Measurements from ENCODE around the gene IL1R1. TPM values are rescaled to one million over a fixed set of nuclear protein-coding genes. Genes with fewer than 3 reads are reported as not detected.

IL1R1 gene
- total RNA-seq, 1 donor from 2014 or later: 22.6 TPM

DNA sequence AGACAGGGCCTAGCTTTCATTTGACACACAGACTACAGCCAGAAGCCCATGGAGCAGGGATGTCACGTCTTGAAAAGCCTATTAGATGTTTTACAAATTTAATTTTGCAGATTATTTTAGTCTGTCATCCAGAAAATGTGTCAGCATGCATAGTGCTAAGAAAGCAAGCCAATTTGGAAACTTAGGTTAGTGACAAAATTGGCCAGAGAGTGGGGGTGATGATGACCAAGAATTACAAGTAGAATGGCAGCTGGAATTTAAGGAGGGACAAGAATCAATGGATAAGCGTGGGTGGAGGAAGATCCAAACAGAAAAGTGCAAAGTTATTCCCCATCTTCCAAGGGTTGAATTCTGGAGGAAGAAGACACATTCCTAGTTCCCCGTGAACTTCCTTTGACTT, 36.5 kb downstream of the IL1R1 start:
- peaks cover 42% of the 10 kb centered on the region for H3K36me3 ChIP-seq
- peak overlapping the region; percentile 44 for H3K27ac ChIP-seq (replicated peaks)
- H3K9me3 ChIP-seq (replicated peaks): no peaks in the 10 kb centered on the region
- peaks cover 11% of the 10 kb centered on the region for H3K27me3 ChIP-seq (ENCODE audit: low read depth)
- DNase-seq: no peak
- intact Hi-C loops (cut with micrococcal nuclease): no loop called here
- TF ChIP-seq, protein P1, sequence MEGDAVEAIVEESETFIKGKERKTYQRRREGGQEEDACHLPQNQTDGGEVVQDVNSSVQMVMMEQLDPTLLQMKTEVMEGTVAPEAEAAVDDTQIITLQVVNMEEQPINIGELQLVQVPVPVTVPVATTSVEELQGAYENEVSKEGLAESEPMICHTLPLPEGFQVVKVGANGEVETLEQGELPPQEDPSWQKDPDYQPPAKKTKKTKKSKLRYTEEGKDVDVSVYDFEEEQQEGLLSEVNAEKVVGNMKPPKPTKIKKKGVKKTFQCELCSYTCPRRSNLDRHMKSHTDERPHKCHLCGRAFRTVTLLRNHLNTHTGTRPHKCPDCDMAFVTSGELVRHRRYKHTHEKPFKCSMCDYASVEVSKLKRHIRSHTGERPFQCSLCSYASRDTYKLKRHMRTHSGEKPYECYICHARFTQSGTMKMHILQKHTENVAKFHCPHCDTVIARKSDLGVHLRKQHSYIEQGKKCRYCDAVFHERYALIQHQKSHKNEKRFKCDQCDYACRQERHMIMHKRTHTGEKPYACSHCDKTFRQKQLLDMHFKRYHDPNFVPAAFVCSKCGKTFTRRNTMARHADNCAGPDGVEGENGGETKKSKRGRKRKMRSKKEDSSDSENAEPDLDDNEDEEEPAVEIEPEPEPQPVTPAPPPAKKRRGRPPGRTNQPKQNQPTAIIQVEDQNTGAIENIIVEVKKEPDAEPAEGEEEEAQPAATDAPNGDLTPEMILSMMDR (IDR thresholded peaks at IDR 0.05; ENCODE audit: borderline replicate concordance): no peak
- H3K4me1 ChIP-seq: peaks cover 4% of the 10 kb centered on the region
- H3K4me3 ChIP-seq: no peak overlapping the region

DNA sequence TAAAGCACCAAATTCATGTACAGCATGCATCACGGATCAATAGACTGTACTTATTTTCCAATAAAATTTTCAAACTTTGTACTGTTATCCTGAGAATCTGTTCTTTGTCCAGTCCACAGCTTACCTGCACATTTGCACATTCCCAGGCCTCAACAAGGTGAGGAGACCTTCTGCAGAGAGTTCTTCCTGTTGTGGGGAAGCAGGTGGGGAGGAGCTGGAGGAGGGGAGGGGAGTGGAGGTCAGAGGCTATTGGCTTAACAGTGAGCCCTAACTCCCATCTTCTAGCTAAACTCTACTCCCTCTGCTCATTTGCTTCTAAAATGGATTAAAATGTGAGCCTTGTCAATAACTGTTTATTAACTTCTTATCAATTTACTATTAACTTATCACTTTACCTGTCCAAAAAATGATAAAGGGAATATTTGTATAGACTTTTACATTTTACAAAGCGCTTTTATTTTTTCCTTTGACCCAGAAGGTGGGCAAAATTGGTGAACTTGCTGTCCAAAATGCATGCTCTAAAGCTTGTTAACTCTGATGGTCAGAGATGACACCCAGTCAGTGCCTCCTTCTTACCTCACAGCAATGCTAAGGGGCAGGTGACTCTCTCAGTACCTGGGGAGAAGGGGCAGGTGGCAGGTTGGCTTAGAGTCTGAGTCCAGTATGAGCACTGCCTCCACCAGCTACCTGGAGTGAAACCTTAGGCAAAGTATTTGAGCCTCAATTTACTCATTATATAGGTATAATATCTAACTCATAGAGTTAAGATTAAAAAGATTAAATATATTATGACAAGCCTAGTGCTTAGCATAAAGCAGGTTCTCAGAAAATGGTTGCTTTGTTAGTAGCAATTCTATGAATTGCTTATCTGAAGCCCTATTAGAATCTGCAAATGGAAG, 37.5 kb downstream of the IL1R1 start:
- Histone ChIP-seq H3K27ac (replicated peaks) (no peak overlapping the region), H3K4me1 (peaks cover 4% of the 10 kb centered on the region), H3K27me3 (ENCODE audit: low read depth) (peaks cover 16% of the 10 kb centered on the region), H3K36me3 (peaks cover 32% of the 10 kb centered on the region), H3K4me3 (no peak overlapping the region), H3K9me3 (replicated peaks) (no peaks in the 10 kb centered on the region)
- TF ChIP-seq, protein P1 (IDR thresholded peaks at IDR 0.05; ENCODE audit: borderline replicate concordance): no peak
- no peak for DNase-seq
- intact Hi-C loops (cut with micrococcal nuclease): loop anchor here (5.0 kb wide), 1 partner anchor 62 kb away; no protein-coding TSS in a partner anchor

DNA sequence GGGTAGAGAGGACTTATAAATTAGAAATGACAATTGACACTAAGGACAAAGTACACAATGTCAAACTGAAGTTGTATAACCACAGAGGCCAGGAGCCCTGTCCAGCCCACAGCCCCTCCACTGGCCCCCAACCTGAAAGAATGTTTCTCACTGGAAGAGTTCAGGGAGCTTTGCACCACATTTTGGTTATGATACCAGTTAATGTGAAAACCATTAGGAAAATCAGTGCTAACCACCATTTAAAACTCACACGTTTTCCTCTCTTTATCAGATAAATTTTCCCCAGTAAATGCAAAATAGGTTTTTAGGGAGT, 38.1 kb downstream of the IL1R1 start:
- Histone ChIP-seq H3K4me3 (no peak overlapping the region), H3K27ac (replicated peaks) (no peak overlapping the region), H3K36me3 (peaks cover 26% of the 10 kb centered on the region), H3K9me3 (replicated peaks) (no peaks in the 10 kb centered on the region), H3K4me1 (peaks cover 7% of the 10 kb centered on the region), H3K27me3 (ENCODE audit: low read depth) (peaks cover 16% of the 10 kb centered on the region)
- intact Hi-C loops (cut with micrococcal nuclease): loop anchor here (5.0 kb wide), 1 partner anchor 62 kb away; no protein-coding TSS in a partner anchor
- no peak for DNase-seq
- TF ChIP-seq, protein P1 (IDR thresholded peaks at IDR 0.05; ENCODE audit: borderline replicate concordance): no peak

DNA sequence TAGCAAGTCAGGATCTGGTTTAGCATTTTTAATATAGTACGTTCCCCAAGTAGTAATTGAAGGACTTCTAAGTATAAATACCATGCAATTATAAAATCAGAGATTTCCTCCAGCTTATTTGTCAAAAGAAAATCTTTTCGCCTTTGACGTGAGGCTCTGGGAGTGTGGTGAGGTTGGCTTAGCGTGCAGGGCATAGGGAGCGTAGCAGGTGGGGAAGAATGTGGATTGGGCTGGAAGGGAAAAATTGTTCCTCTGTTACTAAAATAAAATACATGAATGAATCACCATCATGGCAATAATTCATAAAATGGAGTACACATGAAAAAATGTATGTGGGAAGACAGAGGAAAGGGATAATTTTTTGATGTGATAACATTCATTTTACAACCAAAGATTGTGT, 38.8 kb downstream of the IL1R1 start:
- intact Hi-C loops (cut with micrococcal nuclease): loop anchor here (5.0 kb wide), 1 partner anchor 61 kb away; no protein-coding TSS in a partner anchor
- TF ChIP-seq, protein P1 (IDR thresholded peaks at IDR 0.05; ENCODE audit: borderline replicate concordance): no peak
- Histone ChIP-seq H3K4me1 (peaks cover 9% of the 10 kb centered on the region), H3K4me3 (no peak overlapping the region), H3K27ac (replicated peaks) (no peak overlapping the region), H3K36me3 (peaks cover 19% of the 10 kb centered on the region), H3K27me3 (ENCODE audit: low read depth) (peaks cover 16% of the 10 kb centered on the region), H3K9me3 (replicated peaks) (no peaks in the 10 kb centered on the region)
- DNase-seq: no peak

DNA sequence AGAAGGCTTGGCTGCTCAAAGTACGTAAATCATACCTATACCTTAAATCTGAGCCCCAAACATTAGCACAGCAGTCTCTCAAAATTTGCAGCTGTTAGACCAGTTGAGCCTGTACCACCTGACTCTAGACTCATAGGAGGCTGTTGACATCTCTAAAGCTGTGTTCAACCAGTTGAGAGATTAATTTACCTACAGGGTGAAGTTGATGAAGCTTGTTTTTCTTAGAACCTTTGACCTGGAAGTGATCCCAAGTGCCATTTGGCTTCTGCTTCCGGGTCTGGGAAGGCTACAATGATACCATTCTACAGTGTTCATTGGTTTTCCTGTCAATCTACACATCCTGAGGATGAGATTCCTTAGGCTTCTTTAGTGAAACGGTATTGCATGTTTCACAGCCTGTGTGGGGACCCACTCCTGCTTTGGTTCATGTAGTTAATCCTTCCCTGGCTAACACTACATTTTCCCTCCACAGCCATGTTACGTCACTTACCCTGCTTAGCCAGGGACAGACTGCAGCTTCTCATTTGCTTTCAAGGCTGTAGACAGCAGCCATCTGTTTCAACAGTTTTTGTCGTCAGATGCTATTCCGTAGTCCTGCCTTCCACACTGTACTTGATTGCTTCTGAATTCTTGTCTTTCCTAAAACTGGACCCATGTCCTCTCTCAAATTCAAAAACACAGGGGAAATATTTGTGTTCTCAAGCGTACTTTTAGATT, 39.5 kb downstream of the IL1R1 start:
- no peak for DNase-seq
- Histone ChIP-seq H3K9me3 (replicated peaks) (no peaks in the 10 kb centered on the region), H3K27me3 (ENCODE audit: low read depth) (peaks cover 16% of the 10 kb centered on the region), H3K36me3 (peaks cover 12% of the 10 kb centered on the region), H3K27ac (replicated peaks) (no peak overlapping the region), H3K4me3 (no peak overlapping the region), H3K4me1 (peaks cover 13% of the 10 kb centered on the region)
- TF ChIP-seq, protein P1 (IDR thresholded peaks at IDR 0.05; ENCODE audit: borderline replicate concordance): no peak
- intact Hi-C loops (cut with micrococcal nuclease): loop anchor here (5.0 kb wide), 1 partner anchor 60 kb away; no protein-coding TSS in a partner anchor
